Stomach (tissue), 4 donors: ENCODE data around the gene TP63.

Experiments used
- EP300 ChIP-seq: sonication (generic); formaldehyde crosslinking; IDR thresholded peaks from one replicate; pipeline ENCODE4 v1.6.1; 2017; ENCODE audit warnings: antibody characterized with exemption
- POLR2A ChIP-seq, 4 donors: fragments of 450-650 bp; IDR thresholded peaks; one replicate each; pipeline ENCODE4 v1.6.1; 2016; ENCODE audit warnings: antibody characterized with exemption in 4 of 4, control low read depth in 2 of 4, mild to moderate bottlenecking in 1 of 4, moderate library complexity in 1 of 4
- TF ChIP-seq, protein P1 (sequence below), 7 experiments: fragments of 450-650 bp in 4 of 7; fragments of 200-600 bp in 3 of 7; sonication (generic) in 3 of 7; IDR thresholded peaks; one replicate each; pipeline ENCODE4 v1.5.1; 2016 to 2019; ENCODE audit warnings: antibody characterized with exemption in 7 of 7, control low read depth in 2 of 7, mild to moderate bottlenecking in 1 of 7

GRCh38 chr3:189860296-189860695 is 229.1 kb downstream of the TP63 start:
- no peak for TF ChIP-seq EP300
- TF ChIP-seq, protein P1, sequence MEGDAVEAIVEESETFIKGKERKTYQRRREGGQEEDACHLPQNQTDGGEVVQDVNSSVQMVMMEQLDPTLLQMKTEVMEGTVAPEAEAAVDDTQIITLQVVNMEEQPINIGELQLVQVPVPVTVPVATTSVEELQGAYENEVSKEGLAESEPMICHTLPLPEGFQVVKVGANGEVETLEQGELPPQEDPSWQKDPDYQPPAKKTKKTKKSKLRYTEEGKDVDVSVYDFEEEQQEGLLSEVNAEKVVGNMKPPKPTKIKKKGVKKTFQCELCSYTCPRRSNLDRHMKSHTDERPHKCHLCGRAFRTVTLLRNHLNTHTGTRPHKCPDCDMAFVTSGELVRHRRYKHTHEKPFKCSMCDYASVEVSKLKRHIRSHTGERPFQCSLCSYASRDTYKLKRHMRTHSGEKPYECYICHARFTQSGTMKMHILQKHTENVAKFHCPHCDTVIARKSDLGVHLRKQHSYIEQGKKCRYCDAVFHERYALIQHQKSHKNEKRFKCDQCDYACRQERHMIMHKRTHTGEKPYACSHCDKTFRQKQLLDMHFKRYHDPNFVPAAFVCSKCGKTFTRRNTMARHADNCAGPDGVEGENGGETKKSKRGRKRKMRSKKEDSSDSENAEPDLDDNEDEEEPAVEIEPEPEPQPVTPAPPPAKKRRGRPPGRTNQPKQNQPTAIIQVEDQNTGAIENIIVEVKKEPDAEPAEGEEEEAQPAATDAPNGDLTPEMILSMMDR (IDR thresholded peaks at IDR 0.05) = no peak
- no peak for TF ChIP-seq POLR2A (IDR thresholded peaks at IDR 0.05)
